Stimulated activated naive CD4-positive, alpha-beta T cell (primary cell): ENCODE results near the gene TRIP6.
"Not testable (repeated sequence)": the region's sequence is repeated elsewhere in the genome, so short reads cannot be mapped to it uniquely, and the experiment has no call there.

Experiments
- DNase-seq, 6 experiments: peaks; one replicate each; lab custom pipeline; 2025; lab: John Stamatoyannopoulos, UW

Gene TRIP6

GRCh38 chr7:100890653-100891567 lies 23.7 kb downstream of the TRIP6 start:
- peak in 1 of 6 experiments; percentile 22 for DNase-seq

- DNase-seq = no peak
Measured at GRCh38 chr7:100891568-100892247, 24.5 kb downstream of the TRIP6 start.

- DNase-seq = no peak
Measured at GRCh38 chr7:100892364-100893317, 25.5 kb downstream of the TRIP6 start.

- no peak for DNase-seq
Measured at GRCh38 chr7:100893318-100893895, 26.2 kb downstream of the TRIP6 start.

- no peak for DNase-seq
Measured at GRCh38 chr7:100893910-100894721, 26.9 kb downstream of the TRIP6 start.

- peak in 4 of 6 experiments; percentile 31 to 55 (median 44) for DNase-seq
Measured at GRCh38 chr7:100894860-100895700, 27.9 kb downstream of the TRIP6 start.

GRCh38 chr7:100895701-100895955 lies 28.4 kb downstream of the TRIP6 start, which contains the start of gene ACHE:
Gene ACHE (minus strand): TSS chr7:100895888. CDS start chr7:100894232, 1,656 bp downstream.
- no peak for DNase-seq

- DNase-seq = peak in 4 of 6 experiments; percentile 20 to 37 (median 21)
Measured at GRCh38 chr7:100895956-100896731, 29.0 kb downstream of the TRIP6 start.

GRCh38 chr7:100896732-100897608 lies 29.8 kb downstream of the TRIP6 start:
- peak in 5 of 6 experiments; percentile 32 to 63 (median 53) for DNase-seq

- no peak for DNase-seq
Measured at GRCh38 chr7:100897772-100898454, 30.7 kb downstream of the TRIP6 start.

GRCh38 chr7:100899432-100899831 lies 32.2 kb downstream of the TRIP6 start:
- DNase-seq = no peak

GRCh38 chr7:100900978-100901377 lies 33.8 kb downstream of the TRIP6 start:
- no peak for DNase-seq

GRCh38 chr7:100901921-100902332 lies 34.7 kb downstream of the TRIP6 start:
- no peak for DNase-seq

GRCh38 chr7:100902638-100903037 lies 35.5 kb downstream of the TRIP6 start:
- no peak for DNase-seq

GRCh38 chr7:100908512-100908911 lies 41.3 kb downstream of the TRIP6 start:
- DNase-seq = no peak

- DNase-seq = not testable (repeated sequence)
Measured at GRCh38 chr7:100910443-100910842, 43.3 kb downstream of the TRIP6 start.

- no peak for DNase-seq
Measured at GRCh38 chr7:100911484-100911883, 44.3 kb downstream of the TRIP6 start.
